Small intestine (tissue), 7 donors: ENCODE measurements around the gene RPS16. TPM values are rescaled to one million over a fixed set of nuclear protein-coding genes. Genes with fewer than 3 reads are reported as not detected.
"Not testable (repeated sequence)": the region's sequence is repeated elsewhere in the genome, so short reads cannot be mapped to it uniquely, and the experiment has no call there.

ENCODE experiments used
- DNase-seq, 2 donors: peaks; one replicate each; pipeline versions ENCODE4 v3.0.0 to v3.0.0-alpha.2; 2013
- FAIRE-seq: peaks from 2 replicates; lab custom pipeline; 2012; peaks lifted over from hg19 to GRCh38; lab: Jason Lieb, UNC
- H3K27ac ChIP-seq, 3 donors: one replicate each; pipeline ENCODE4 v1.5.1; 2013; ENCODE audit warnings: low read length in 2 of 3, mild to moderate bottlenecking in 2 of 3, control low read depth in 1 of 3, inconsistent platforms in 1 of 3, low read depth in 1 of 3, moderate library complexity in 1 of 3
- H3K27me3 ChIP-seq, 3 donors: one replicate each; pipeline ENCODE4 v1.6.1; 2013; ENCODE audit warnings: low read length in 3 of 3, inconsistent platforms in 1 of 3; ENCODE audit not compliant: control insufficient read depth in 3 of 3, insufficient read depth in 3 of 3
- H3K36me3 ChIP-seq, 3 donors: one replicate each; pipeline ENCODE4 v1.6.1; 2013; ENCODE audit warnings: low read length in 3 of 3, inconsistent platforms in 1 of 3, low read depth in 1 of 3, mild to moderate bottlenecking in 1 of 3, moderate library complexity in 1 of 3; ENCODE audit not compliant: control insufficient read depth in 3 of 3, insufficient read depth in 2 of 3
- H3K4me1 ChIP-seq, 3 donors: one replicate each; pipeline ENCODE4 v1.6.1; 2013; ENCODE audit warnings: low read length in 2 of 3, inconsistent platforms in 1 of 3, low read depth in 1 of 3, mild to moderate bottlenecking in 1 of 3, moderate library complexity in 1 of 3; ENCODE audit not compliant: control insufficient read depth in 3 of 3, insufficient read depth in 2 of 3
- H3K4me3 ChIP-seq, 3 donors: one replicate each; pipeline ENCODE4 v1.5.1; 2013; ENCODE audit warnings: low read length in 3 of 3, control low read depth in 1 of 3, inconsistent platforms in 1 of 3, low read depth in 1 of 3, mild to moderate bottlenecking in 1 of 3, moderate library complexity in 1 of 3
- H3K9me3 ChIP-seq, 2 donors: one replicate each; pipeline ENCODE4 v1.6.1; 2013; ENCODE audit warnings: low read depth in 1 of 2, low read length in 1 of 2; ENCODE audit not compliant: control insufficient read depth in 2 of 2, insufficient read depth in 1 of 2
- WGBS, 3 donors: extraction: QIAGEN DNeasy Blood & Tissue Kit; methylation state at CpG; one replicate each; pipeline ENCODE4 v1.1.7; 2013; 5-methylcytosine and 5-hydroxymethylcytosine counted together
- polyA plus RNA-seq, 4 donors: library from polyadenylated mRNA; stranded (reverse) in 3 of 4; unstranded in 1 of 4; fragments of 200-250 nt in 3 of 4; fragments of 120-200 nt in 1 of 4; gene quantifications; one replicate each; pipeline versions ENCODE4 v1.2.1 to v1.2.3, GENCODE V29; 2013
- donor health status: healthy with polysubstance abuse.
- donor health status: control.
- donor health status: control.
- donor health status: Bipolar disorder and iron deficiency.
- donor health status: healthy.

The RPS16 gene
- polyA plus RNA-seq, 4 donors = 1,341 to 3,643 (median 2,485) TPM

- no peaks in the 10 kb centered on the region for H3K27me3 ChIP-seq
- no peak overlapping the region for H3K4me3 ChIP-seq
- H3K9me3 ChIP-seq = no peaks in the 10 kb centered on the region
- 93 to 94% (median 94%) methylated on average over 10 to 11 of the region's 11 CpGs for WGBS, 3 donors
- H3K4me1 ChIP-seq = no peaks in the 10 kb centered on the region
- DNase-seq (no peak), FAIRE-seq (no peak)
- peaks cover 37 to 97% (median 65%) of the 10 kb centered on the region in 3 donors for H3K36me3 ChIP-seq
- H3K27ac ChIP-seq = no peak overlapping the region
Observed at GRCh38 chr19:39469036-39469435, 33.3 kb upstream of the RPS16 start.

GRCh38 chr19:39467941-39468340 lies 32.2 kb upstream of the RPS16 start:
- Histone ChIP-seq H3K4me3 (no peak overlapping the region), H3K27ac (no peak overlapping the region), H3K9me3 (no peaks in the 10 kb centered on the region), H3K27me3 (no peaks in the 10 kb centered on the region), H3K4me1 (no peaks in the 10 kb centered on the region), H3K36me3 (peaks cover 33 to 88% (median 58%) of the 10 kb centered on the region in 3 donors)
- 94 to 96% (median 95%) methylated on average over 7 of the region's 7 CpGs for WGBS, 3 donors
- FAIRE-seq = no peak
- DNase-seq = no peak

GRCh38 chr19:39465956-39466747 lies 30.4 kb upstream of the RPS16 start:
- no peak overlapping the region for H3K27ac ChIP-seq
- H3K9me3 ChIP-seq = no peaks in the 10 kb centered on the region
- no peaks in the 10 kb centered on the region for H3K4me1 ChIP-seq
- H3K27me3 ChIP-seq = no peaks in the 10 kb centered on the region
- WGBS, 3 donors = 95 to 98% (median 96%) methylated on average over 15 to 18 of the region's 18 CpGs
- no peak overlapping the region for H3K4me3 ChIP-seq
- peaks cover 25 to 77% (median 43%) of the 10 kb centered on the region in 3 donors for H3K36me3 ChIP-seq
- DNase-seq (no peak), FAIRE-seq (no peak)

GRCh38 chr19:39463403-39463802 lies 27.7 kb upstream of the RPS16 start:
- H3K4me1 ChIP-seq = no peaks in the 10 kb centered on the region
- no peak overlapping the region for H3K27ac ChIP-seq
- 76 to 96% (median 93%) methylated on average over 3 of the region's 3 CpGs for WGBS, 3 donors
- peaks cover 31 to 77% (median 47%) of the 10 kb centered on the region in 3 donors for H3K36me3 ChIP-seq
- DNase-seq (no peak), FAIRE-seq (no peak)
- H3K9me3 ChIP-seq = no peaks in the 10 kb centered on the region
- H3K4me3 ChIP-seq = no peak overlapping the region
- no peaks in the 10 kb centered on the region for H3K27me3 ChIP-seq

- not testable (repeated sequence) for H3K27ac ChIP-seq, DNase-seq, FAIRE-seq, H3K9me3 ChIP-seq, H3K27me3 ChIP-seq, H3K4me3 ChIP-seq
- 85 to 93% (median 92%) methylated on average over 8 of the region's 8 CpGs for WGBS, 3 donors
- peaks cover 2 to 11% (median 3%) of the 10 kb centered on the region in 3 donors for H3K4me1 ChIP-seq
- peaks cover 0 to 59% (median 10%) of the 10 kb centered on the region in 3 donors for H3K36me3 ChIP-seq
Observed at GRCh38 chr19:39451257-39451656, 15.5 kb upstream of the RPS16 start.

- 77 to 79% (median 78%) methylated on average over 7 to 8 of the region's 8 CpGs for WGBS, 3 donors
- H3K36me3 ChIP-seq = peaks cover 0 to 52% (median 7%) of the 10 kb centered on the region in 3 donors
- H3K4me3 ChIP-seq = no peak overlapping the region
- no peak for FAIRE-seq
- no peak for DNase-seq
- H3K27ac ChIP-seq = no peak overlapping the region
- no peaks in the 10 kb centered on the region for H3K27me3 ChIP-seq
- no peaks in the 10 kb centered on the region for H3K9me3 ChIP-seq
- H3K4me1 ChIP-seq = peaks cover 2 to 11% (median 7%) of the 10 kb centered on the region in 3 donors
Observed at GRCh38 chr19:39449116-39449797, 13.5 kb upstream of the RPS16 start.

- 59 to 79% (median 71%) methylated on average over 3 of the region's 3 CpGs for WGBS, 3 donors
- H3K27me3 ChIP-seq = no peaks in the 10 kb centered on the region
- no peak overlapping the region for H3K27ac ChIP-seq
- no peak overlapping the region for H3K4me3 ChIP-seq
- H3K4me1 ChIP-seq = peaks cover 2 to 11% (median 9%) of the 10 kb centered on the region in 3 donors
- peaks cover 0 to 46% (median 3%) of the 10 kb centered on the region in 3 donors for H3K36me3 ChIP-seq
- FAIRE-seq (no peak), DNase-seq (no peak)
- no peaks in the 10 kb centered on the region for H3K9me3 ChIP-seq
Observed at GRCh38 chr19:39448271-39448670, 12.5 kb upstream of the RPS16 start.

GRCh38 chr19:39446365-39447084 lies 10.8 kb upstream of the RPS16 start:
- DNase-seq = no peak
- Histone ChIP-seq H3K36me3 (peaks cover 0 to 30% (median 0%) of the 10 kb centered on the region in 3 donors), H3K4me3 (peak overlapping the region in 2 of 3 donors; percentile 81 to 93), H3K4me1 (peaks cover 2 to 11% (median 9%) of the 10 kb centered on the region in 3 donors), H3K27ac (no peak overlapping the region), H3K9me3 (no peaks in the 10 kb centered on the region), H3K27me3 (no peaks in the 10 kb centered on the region)
- FAIRE-seq = no peak
- WGBS, 3 donors = 78 to 81% (median 80%) methylated on average over 16 of the region's 16 CpGs
